Activated CD8-positive, alpha-beta memory T cell treated with anti-CD3 and anti-CD28 coated beads, Interleukin-2, amount 50 U/mL, for 48 hours (primary cell): Measurements from ENCODE around the gene TICAM1.
"Not testable (repeated sequence)": the region's sequence is repeated elsewhere in the genome, so short reads cannot be mapped to it uniquely, and the experiment has no call there.

Experiments
- DNase-seq: peaks from one replicate; pipeline ENCODE4 v3.0.0-alpha.2; 2020

TICAM1 gene

GRCh38 chr19:4803736-4804695 lies 27.5 kb downstream of the TICAM1 start:
- DNase-seq: peak; percentile 83

DNA sequence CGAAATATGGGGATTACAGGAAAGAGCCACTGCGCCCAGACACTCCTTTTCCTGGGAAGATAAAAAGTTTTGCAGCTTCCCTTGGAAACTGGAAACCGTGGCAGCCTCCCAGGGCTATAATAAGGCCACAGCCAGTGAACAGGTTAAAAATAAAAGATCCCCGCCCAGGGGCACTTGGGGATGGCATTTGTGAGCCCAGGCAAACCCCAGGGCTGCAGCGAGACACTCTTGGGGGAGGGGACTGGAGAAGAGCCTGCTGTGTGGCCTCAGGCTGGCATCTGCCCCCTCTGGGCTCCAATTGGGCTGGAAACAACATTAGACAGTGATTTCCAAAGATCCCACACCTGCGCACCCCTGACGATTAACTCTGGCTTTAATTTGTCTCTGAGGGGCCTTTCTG lies 28.8 kb downstream of the TICAM1 start:
- DNase-seq: no peak

GRCh38 chr19:4801085-4801619 lies 30.4 kb downstream of the TICAM1 start:
- no peak for DNase-seq

DNA sequence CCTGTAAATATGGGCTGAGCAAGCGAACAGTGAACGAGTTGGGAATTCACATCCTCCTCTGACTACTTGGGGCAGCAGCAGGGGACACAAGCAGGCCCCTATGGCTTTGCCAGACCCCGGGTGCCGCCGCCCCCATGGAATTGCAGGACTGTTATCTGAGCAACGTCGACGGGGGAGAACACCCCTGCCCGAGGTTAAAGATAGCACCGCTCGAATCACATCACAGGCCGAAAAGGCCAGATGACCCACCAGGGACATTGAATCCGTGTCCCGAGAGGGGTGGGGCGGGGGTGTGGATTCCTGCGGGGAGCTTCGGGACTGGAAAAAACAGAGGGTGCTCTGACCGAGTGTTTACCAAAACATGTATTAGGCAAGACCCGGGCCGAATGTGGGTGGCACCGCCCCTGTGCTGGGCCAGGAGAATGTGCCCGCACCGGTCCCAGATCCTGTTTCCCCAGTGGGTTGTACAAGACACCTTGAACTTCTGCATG lies 30.9 kb downstream of the TICAM1 start:
- no peak for DNase-seq

DNA sequence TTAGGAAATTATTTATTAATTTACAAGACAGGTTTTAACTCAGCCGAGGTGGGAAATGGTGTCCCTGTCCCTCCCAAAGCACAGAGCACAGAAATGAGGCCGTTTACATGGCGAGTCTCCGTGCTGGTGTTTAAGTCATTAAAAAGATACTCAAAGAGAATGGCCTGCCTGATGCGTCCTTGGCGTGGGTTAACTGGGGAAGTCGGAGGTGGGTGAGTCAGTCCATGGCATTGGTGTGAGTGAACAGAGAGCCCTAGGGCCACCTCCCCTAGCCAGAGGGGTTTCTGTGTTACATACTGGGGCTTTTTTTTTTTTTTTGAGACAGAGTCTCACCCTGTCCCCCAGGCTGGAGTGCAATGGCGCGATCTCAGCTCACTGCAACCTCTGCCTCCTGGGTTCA lies 36.1 kb downstream of the TICAM1 start:
- no peak for DNase-seq

- DNase-seq: no peak
Observed at GRCh38 chr19:4794971-4795370, 36.5 kb downstream of the TICAM1 start.

- DNase-seq: not testable (repeated sequence)
Observed at GRCh38 chr19:4793278-4793677, 38.2 kb downstream of the TICAM1 start.

DNA sequence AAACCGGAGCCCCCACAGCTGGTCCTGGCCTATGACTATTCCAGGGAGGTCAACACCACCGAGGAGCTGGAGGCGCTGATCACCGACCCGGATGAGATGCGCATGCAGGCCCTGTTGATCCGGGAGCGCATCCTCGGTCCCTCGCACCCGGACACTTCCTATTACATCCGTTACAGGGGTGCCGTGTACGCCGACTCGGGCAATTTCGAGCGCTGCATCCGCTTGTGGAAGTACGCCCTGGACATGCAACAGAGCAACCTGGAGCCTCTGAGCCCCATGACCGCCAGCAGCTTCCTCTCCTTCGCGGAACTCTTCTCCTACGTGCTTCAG lies 38.7 kb downstream of the TICAM1 start:
- DNase-seq: not testable (repeated sequence)

GRCh38 chr19:4792019-4792865 lies 39.3 kb downstream of the TICAM1 start:
- peak; percentile 65 for DNase-seq

DNA sequence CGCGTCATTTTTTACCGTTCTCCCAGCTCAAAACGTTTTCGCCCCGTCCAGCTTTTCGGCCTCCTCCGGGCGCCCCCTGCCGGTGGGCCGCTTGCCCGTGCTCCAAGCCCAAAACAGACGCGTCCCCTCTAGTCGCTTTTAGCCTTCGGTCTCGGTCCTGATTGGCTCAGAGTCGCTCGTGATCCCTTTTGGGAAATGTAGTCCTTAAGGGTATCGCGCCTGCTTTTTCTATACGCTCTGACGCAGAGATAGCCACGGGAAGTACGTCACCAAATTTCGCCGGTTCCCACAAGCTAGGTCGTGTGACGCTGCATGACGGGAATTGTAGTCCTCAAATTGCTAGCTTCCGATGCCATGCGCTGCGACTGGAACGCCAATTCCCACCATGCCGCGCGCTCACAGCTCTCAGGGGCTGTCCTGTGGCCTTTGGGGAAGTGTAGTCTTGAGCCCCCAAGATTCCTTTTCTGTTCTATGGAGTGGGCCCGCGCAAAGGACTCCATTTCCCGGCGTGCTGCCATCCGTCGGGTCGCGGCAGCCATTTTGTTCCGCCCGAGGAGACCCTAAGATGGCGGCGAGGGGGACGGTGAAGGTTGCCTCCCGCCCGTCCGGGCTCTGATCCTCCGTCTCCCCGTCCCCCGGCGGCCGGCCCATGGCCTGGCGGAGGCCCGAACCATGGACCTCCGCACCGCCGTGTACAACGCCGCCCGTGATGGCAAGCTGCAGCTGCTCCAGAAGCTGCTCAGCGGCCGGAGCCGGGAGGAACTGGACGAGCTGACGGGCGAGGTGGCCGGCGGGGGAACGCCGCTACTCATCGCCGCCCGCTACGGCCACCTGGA lies 40.1 kb downstream of the TICAM1 start, which contains the start of gene FEM1A:
Gene FEM1A, plus strand, starts transcription at position 552 of the 836 bp plus-strand sequence. Its CDS starts 121 bp downstream, at position 673.
- peak; percentile 99 for DNase-seq

DNA sequence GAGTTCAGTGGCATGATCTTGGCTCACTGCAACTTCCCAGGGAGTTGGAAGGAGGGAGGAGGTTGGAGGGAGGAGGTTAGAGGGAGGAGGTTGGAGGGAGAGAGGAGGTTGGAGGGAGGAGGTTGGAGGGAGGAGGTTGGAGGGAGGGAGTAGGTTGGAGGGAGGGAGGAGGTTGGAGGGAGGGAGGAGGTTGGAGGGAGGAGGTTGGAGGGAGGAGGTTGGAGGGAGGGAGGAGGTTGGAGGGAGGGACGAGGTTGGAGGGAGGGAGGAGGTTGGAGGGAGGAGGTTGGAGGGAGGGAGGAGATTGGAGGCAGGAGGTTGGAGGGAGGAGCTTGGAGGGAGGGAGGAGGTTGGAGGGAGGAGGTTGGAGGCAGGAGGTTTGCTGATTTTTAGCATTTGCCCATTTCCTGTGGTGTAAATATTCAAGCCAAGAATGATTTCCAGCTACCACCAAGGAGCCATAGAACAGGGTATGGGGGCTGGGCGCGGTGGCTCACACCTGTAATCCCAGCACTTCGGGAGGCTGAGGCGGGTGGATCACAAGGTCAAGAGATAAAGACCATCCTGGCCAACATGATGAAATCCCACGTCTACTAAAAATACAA lies 45.0 kb downstream of the TICAM1 start:
- DNase-seq: not testable (repeated sequence)

- no peak for DNase-seq
Observed at GRCh38 chr19:4781801-4782200, 49.7 kb downstream of the TICAM1 start.

DNA sequence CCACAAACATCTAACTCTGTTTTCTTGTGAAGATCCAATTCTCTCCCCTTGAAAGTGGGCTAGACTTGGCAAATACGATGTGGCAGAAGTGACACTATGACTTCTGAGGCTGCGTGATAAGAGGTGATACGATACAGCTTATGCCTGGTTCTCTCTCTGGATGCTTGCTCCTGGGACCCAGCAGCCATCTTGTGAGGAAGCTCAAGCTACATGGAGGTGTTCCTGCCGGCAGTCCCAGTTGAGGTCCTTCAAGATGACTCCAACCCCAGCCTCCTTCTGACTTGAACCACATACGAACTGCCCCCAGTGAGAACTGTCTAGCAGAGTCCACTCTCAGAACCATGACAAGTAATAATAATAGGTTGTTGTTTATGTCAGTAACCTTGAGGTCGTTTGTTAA lies 50.7 kb downstream of the TICAM1 start:
- no peak for DNase-seq

GRCh38 chr19:4778124-4778523 lies 53.4 kb downstream of the TICAM1 start:
- DNase-seq: not testable (repeated sequence)

DNA sequence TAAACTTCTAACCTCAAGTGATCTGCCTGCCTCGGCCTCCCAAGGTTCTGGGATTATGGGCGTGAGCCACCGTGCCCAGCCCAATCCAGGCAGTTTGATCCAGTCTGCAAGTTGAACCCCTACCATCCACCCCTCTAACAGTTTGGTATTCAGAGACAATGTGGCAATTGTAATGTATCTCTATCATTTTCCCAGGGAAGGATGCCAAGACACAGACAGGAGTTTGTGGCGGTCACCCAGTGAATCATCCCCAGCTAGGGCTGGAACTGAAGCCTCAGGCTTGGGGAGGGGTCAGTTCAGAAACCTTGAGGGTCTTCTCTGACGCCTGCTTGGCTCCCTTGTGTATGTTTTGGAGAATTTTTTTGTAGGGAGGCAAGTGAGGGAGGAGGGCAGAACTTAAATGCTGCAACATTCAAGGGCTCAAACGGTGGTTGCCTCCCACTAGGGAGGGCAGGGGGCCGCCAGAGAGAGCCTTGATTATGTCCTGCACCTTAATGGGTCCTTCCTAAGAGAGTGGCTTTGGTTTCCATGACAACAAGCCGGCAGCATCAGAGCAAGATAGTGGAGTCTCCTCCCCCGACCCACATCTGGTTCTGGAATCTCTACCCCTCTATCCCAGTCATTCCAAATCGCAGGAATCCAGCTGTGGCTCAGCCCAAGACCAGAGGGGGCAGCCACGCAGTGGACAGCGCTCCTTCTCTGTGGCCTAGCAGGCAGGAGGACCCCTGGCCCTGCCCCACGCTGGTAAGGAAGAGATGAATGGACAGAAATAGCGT lies 54.9 kb downstream of the TICAM1 start:
- DNase-seq: no peak

- DNase-seq: no peak
Observed at GRCh38 chr19:4775627-4776152, 55.8 kb downstream of the TICAM1 start.

GRCh38 chr19:4774136-4774535 lies 57.4 kb downstream of the TICAM1 start:
- DNase-seq: no peak

DNA sequence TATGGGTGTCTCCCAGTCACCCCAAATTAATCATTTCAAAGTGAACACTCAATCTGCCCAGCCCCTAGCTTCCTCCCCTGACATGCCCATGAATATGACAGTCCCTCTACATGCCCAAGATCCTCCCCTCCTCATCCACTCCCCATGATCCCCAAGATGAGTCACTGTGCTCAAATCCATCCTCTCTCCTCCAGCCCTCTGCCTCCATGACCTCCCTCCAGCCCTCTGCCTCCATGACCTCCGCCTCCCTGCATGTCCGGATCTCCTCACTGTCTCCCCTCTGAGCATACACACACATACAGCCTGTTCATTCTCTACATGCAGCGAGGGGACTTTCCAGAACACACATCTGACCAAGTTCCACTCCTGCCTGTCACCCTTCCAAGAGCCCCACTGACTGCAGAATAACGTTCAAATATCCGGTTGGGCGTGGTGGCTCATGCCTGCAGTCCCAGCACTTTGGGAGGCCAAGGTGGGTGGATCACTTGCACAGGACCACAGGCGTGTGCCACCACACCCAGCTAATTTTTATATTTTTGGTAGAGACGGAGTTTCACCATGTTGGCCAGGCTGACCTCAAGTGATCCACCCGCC lies 58.4 kb downstream of the TICAM1 start:
- DNase-seq: no peak

- DNase-seq: no peak
Observed at GRCh38 chr19:4772566-4772965, 58.9 kb downstream of the TICAM1 start.
